NCI-H2196 (cell line): ENCODE data around the gene APOBEC3A.
A peak's percentile ranks its signal among the peaks of the same experiment; 100 is the strongest.
"Not testable (repeated sequence)": the region's sequence is repeated elsewhere in the genome, so short reads cannot be mapped to it uniquely, and the experiment has no call there.

Experiments
- DNase-seq: peaks from one replicate; lab custom pipeline; 2025; ENCODE audit not compliant: unreplicated experiment; lab: John Stamatoyannopoulos, UW

The APOBEC3A gene

DNA sequence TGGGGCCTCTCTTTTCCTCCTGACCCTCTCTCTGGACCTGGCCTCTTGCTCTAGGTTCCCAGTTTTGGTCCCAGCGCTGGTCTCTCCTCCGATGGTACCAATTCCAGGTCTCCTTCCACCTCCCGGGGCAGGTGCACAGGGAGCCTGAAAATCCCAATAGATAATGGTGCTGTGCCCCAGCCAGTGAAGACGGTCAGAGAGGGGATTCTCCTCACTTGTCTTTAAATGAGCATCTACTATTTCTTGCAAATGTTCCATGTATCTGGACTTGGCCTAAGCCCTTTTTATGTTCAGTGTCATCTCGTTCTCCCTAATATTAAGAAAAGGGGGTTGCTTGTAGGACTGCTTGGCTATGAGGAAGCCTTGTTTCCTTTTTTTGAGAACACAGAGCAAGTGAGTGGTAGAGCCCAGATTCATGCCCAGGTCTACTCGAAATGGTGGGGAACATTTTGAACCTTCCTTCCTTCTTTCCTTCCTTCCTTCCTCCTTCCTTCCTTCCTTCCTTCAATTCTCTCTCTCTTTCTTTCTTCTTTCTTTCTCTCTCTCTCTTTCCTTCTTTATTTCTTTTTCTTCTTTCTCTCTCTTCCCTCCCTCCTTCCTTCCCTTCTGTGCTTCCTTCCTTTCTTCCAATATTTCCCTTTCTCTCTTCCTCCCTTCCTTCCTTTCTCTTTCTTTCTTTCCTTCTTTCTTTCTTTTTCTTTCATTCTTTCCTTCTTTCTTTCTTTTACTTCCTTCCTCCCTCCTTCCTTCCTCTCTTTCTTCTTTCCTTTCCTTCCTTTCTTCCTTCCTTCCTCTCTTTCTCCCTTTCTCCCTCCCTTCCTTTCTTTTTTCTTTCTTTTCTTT is 620 bp downstream of the APOBEC3A start:
- DNase-seq: no peak

DNA sequence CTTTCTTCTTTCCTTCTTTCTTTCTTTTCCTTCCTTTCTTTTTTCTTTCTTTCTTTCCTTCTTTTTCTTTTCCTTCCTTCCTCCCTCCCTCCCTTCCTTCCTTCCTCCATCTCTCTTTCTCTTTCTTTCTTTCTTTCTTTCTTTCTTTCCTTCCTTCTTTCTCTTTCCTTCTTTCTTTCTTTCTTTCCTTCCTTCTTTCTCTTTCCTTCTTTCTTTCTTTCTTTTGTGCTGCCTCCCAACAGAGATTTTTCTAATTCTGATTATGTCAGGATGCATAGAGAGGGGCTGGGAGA is 1.2 kb downstream of the APOBEC3A start:
- not testable (repeated sequence) for DNase-seq

DNA sequence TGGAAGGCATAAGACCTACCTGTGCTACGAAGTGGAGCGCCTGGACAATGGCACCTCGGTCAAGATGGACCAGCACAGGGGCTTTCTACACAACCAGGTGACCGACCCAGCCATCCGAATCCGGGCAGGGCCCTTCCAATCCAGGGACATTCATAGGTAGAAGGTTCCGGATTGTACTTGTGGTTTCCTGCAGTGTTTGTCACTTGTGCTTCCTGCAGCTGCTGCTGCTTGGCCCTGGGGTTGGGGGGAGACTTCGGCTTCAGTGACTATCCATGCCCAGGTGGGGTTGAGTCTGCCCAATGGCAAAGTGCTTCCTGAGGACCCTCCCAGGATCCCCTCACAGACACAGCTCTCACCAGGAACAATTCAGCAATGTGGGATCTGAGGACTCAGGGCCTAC is 2.2 kb downstream of the APOBEC3A start:
- DNase-seq: no peak

DNA sequence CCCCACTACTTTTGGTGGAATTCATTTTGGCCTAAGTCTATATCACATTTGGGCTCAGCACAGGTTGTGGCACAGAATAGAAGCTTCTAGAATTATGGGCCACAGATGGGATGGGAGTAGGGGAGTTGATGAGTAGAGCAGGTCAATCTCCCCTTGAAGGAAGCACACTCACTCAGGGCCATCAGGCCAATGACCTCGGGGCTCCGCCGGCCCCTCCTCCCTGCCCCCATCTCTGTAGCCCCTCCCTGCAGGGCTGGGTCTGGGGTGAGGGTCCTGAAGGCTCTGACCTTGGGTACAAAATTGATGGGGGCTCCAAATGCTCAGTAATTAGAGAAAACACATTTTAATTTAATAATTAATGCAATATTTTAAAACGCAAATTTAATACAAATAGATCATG is 3.3 kb downstream of the APOBEC3A start:
- DNase-seq: not testable (repeated sequence)

GRCh38 chr22:38963291-38963738 is 5.9 kb downstream of the APOBEC3A start:
- not testable (repeated sequence) for DNase-seq

- DNase-seq: no peak
Measured at GRCh38 chr22:38963872-38964271, 6.5 kb downstream of the APOBEC3A start.

- DNase-seq: no peak
Measured at GRCh38 chr22:38964306-38964705, 6.9 kb downstream of the APOBEC3A start.

DNA sequence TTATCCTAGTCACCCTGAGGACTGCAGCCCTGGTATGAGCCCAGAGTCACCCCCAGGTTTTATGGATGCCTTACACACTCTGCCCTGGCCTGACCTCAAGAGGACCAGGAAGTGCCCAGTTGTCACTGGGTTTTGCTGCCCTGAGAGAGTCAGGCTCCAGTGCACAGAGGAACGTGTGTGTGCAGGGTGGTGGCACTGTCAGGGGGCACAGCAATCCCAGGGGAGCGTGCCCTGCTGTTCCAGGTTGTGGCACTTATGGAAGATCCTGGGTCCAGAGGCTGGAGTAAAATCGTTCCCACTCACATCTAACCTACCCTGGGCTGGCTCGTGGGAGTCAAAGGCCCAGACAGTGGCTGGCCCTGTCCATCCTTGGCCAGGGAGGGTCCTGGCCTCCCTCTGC is 7.6 kb downstream of the APOBEC3A start:
- no peak for DNase-seq

- DNase-seq: no peak
Measured at GRCh38 chr22:38965614-38966379, 8.4 kb downstream of the APOBEC3A start.

DNA sequence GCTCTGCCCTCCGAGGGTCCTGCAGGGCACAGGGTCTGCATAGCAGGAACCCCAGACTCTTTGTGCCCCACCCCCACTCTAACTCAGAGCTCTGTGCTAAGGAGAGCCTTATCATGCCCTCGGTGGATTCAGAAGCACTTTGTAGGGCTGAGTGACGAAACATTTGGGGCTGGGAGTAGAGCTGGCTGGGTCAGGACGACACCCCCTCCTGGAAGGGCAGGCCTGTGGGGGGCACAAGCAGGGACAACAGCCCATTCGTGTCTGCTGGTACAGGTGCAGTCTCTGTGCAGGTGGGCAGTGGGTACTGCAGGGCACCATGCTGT is 8.9 kb downstream of the APOBEC3A start:
- DNase-seq: no peak

DNA sequence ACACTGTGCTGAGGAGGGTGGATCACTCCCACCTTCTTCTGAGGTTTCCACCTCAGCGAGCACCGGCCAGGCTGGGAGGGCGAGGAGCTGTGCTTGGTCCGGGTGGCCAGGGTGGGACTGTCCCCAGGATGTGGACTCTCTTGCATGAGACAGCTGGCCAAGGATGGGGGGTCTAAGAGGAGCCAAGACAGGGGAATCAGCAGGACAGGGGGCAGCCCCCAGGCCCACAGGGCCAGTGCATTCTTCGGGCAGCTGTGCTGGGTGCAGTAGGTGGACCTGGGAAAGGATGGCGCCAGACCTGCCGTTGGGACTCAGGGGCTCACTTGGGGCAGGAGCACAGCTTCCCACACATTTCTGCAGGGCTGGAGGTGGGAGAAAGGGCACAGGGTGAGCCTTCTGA is 9.5 kb downstream of the APOBEC3A start:
- no peak for DNase-seq

- DNase-seq: no peak
Measured at GRCh38 chr22:38967451-38968450, 10.3 kb downstream of the APOBEC3A start.

DNA sequence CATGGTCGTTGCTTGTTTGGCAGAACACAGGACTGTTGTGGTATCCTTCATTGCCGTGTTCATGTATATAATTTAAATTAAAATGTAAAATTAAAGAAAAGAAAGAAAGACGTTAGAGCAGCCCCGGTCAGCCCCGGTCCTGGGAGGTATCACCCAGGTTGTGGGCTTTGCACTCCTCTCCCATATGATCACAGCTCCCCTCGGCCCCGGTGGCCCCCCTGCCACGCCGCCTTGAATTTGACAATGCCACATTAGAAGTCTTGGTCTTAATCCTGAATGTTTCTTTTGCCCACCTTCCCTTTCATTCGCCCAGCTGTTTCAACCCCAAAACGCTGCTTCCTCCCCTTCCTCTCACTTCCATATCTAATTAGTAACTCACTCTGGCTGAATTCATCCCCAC is 11.4 kb downstream of the APOBEC3A start:
- no peak for DNase-seq

GRCh38 chr22:38970551-38970950 is 13.1 kb downstream of the APOBEC3A start:
- no peak for DNase-seq

GRCh38 chr22:38971202-38971601 is 13.8 kb downstream of the APOBEC3A start:
- peak; percentile 54 for DNase-seq

GRCh38 chr22:38971791-38972190 is 14.4 kb downstream of the APOBEC3A start:
- DNase-seq: no peak

- no peak for DNase-seq
Measured at GRCh38 chr22:38972558-38972957, 15.1 kb downstream of the APOBEC3A start.

DNA sequence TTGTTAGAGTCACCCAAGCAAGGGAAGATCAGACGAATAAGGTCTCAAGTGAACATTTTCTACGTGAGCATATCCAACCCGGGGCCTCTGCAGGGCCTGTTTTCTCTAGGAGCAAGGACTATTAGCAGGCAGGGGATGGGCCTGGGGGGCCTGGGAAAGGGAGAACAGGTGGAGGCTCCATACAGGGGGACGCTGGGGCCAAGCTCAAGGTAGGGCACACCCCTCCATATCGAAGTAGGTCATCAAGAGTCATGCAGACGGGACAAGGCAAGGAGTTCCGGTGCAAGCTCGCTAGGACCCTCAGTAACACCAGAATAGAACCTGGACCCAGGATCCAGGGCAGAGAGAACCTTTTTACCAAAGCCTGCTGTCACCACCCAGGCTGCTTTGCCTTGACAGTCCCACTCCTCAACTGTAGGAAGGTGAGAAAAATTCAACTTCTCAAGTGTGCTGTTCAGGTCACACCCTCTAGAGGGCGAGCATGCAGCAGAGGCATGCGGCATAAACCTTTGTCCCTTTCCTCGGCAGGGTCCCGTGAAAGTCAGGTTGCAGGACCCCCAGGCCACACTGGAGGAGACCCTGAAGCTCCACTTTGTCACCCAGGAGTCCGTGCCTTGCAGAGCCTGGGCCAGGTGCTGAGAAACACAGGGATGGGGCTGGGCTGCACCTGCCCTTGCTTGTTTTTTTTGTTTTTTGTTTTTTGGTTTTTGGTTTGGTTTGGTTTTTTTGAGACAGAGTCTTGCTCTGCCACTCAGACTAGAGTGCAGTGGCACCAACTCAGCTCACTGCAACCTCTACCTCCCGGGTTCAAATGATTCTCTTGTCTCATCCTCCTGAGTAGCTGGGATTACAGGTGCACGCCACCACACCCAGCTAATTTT is 16.1 kb downstream of the APOBEC3A start:
- DNase-seq: peak; percentile 3

DNA sequence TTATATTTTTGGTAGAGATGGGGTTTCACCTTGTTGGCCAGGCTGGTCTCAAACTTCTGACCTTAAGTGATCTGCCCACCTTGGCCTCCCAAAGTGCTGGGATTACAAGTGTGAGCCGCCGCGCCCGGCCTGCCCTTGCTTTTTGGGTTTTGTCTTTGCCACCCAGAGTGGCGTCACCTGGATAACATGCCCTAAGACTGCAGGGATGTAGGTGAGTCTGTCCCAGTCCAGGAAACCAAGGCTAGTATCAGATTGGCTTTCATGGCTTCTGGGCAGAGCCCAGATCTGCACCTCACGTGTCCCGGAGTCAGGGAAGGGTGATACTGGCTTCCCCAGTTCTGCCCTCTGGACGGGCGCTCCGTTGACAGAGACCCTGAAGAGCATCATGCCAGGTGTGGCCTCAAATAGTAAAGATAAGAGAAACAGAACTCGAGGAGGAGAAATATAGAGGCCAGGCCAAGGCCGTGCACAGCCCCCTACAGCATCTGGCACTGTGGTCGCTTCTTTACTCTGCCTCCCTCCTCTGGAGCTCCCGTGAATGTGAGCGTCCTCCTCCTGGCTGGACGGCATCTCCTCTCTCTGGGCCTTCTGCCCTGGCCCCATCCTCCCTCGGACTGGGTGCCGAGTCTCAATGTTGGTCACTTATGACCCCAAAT is 16.9 kb downstream of the APOBEC3A start:
- DNase-seq: no peak

- no peak for DNase-seq
Measured at GRCh38 chr22:38974826-38975175, 17.4 kb downstream of the APOBEC3A start.
